Aorta (tissue), 5 donors: Measurements from ENCODE around the gene SLC7A8. TPM values are rescaled to one million over a fixed set of nuclear protein-coding genes. Genes with fewer than 3 reads are reported as not detected.

Experiments
- ATAC-seq: fragments of 200-7000 bp; cut with Tn5 transposase; one replicate; pipeline ENCODE4 v1.9.1; 2022; ENCODE audit warnings: moderate library complexity; ENCODE audit not compliant: low FRiP score
- DNase-seq, 2 donors: peaks; one replicate each; pipeline ENCODE4 v3.0.0-alpha.2; 2020
- H3K27ac ChIP-seq, 2 donors: one replicate each; pipeline ENCODE4 v1.5.1; 2013; ENCODE audit warnings: low read length in 2 of 2, mild to moderate bottlenecking in 2 of 2, moderate library complexity in 2 of 2, control low read depth in 1 of 2, inconsistent platforms in 1 of 2, low read depth in 1 of 2
- H3K27me3 ChIP-seq, 2 donors: one replicate each; pipeline ENCODE4 v1.6.1; 2013; ENCODE audit warnings: control low read depth in 1 of 2, low read length in 1 of 2, mild to moderate bottlenecking in 1 of 2, moderate library complexity in 1 of 2; ENCODE audit not compliant: insufficient read depth in 2 of 2, control insufficient read depth in 1 of 2
- H3K36me3 ChIP-seq, 2 donors: one replicate each; pipeline ENCODE4 v1.6.1; 2013; ENCODE audit warnings: control low read depth in 1 of 2, low read length in 1 of 2, mild to moderate bottlenecking in 1 of 2; ENCODE audit not compliant: insufficient read depth in 2 of 2, control insufficient read depth in 1 of 2
- H3K4me1 ChIP-seq, 2 donors: one replicate each; pipeline ENCODE4 v1.6.1; 2013; ENCODE audit warnings: low read length in 2 of 2, control low read depth in 1 of 2, mild to moderate bottlenecking in 1 of 2, moderate library complexity in 1 of 2; ENCODE audit not compliant: insufficient read depth in 2 of 2, control insufficient read depth in 1 of 2
- H3K4me3 ChIP-seq, 2 donors: one replicate each; pipeline ENCODE4 v1.5.1; 2013; ENCODE audit warnings: low read length in 2 of 2, control low read depth in 1 of 2, mild to moderate bottlenecking in 1 of 2
- H3K9me3 ChIP-seq: one replicate; pipeline ENCODE4 v1.6.1; 2013; ENCODE audit warnings: mild to moderate bottlenecking, low read length; ENCODE audit not compliant: control insufficient read depth
- WGBS, 2 donors: extraction: QIAGEN DNeasy Blood & Tissue Kit; methylation state at CpG; one replicate each; pipeline ENCODE4 v1.1.7; 2013; 5-methylcytosine and 5-hydroxymethylcytosine counted together
- intact Hi-C, 2 donors: fragments of 100-400 bp; cut with DNase I; formaldehyde crosslinking; loops; one replicate each; pipeline versions ENCODE4 v1.14.2 to v1.15.0; 2022
- polyA plus RNA-seq, 2 donors: library from polyadenylated mRNA; stranded (reverse); fragments of 200-250 nt; gene quantifications; one replicate each; pipeline ENCODE4 v1.2.3, GENCODE V29; 2013
- total RNA-seq, 2 donors: library from RNA; stranded (reverse); fragmentation: NEBNext Ultra II Directional; extraction: Animal tissue kit (Norgen Biotek cat#: 25700); gene quantifications; one replicate each; pipeline ENCODE4 v1.2.1, GENCODE V29; 2021
- donor health status: healthy with polysubstance abuse.
- donor health status: Bipolar disorder and iron deficiency.
- donor health status: DM: no; HTN: no; CAD: no.
- donor health status: DM: no; HTN: no; CAD: no.
- donor health status: DM: yes; HTN: yes; CAD: no.

SLC7A8 gene
- total and polyA plus RNA-seq, 4 donors: 8.9 to 31.4 (median 15.5) TPM

GRCh38 chr14:23158779-23159178 is 24.7 kb downstream of the SLC7A8 start:
- Histone ChIP-seq H3K4me1 (no peaks in the 10 kb centered on the region), H3K27me3 (no peaks in the 10 kb centered on the region), H3K9me3 (no peaks in the 10 kb centered on the region), H3K27ac (no peak overlapping the region), H3K36me3 (no peaks in the 10 kb centered on the region), H3K4me3 (no peak overlapping the region)
- intact Hi-C loops: no loop called here
- DNase-seq: no peak
- ATAC-seq: no peak
- WGBS, 2 donors: 90 to 94% methylated on average over 2 of the region's 2 CpGs

- no peaks in the 10 kb centered on the region for H3K27me3 ChIP-seq
- 5% methylated on average over 9 to 10 of the region's 10 CpGs for WGBS, 2 donors
- H3K36me3 ChIP-seq: no peaks in the 10 kb centered on the region
- DNase-seq (peak; percentile 88 to 92), ATAC-seq (peak; percentile 88)
- intact Hi-C loops: loop anchor here (2.0 kb wide), 3 partner anchors 26 to 30 kb away; partner anchors contain the start of gene SLC7A8 (in 1 of the 2)
- no peak overlapping the region for H3K4me3 ChIP-seq
- H3K9me3 ChIP-seq: no peaks in the 10 kb centered on the region
- peak overlapping the region; percentile 34 to 90 for H3K27ac ChIP-seq
- H3K4me1 ChIP-seq: peaks cover 0 to 6% of the 10 kb centered on the region in 2 donors
Measured at GRCh38 chr14:23154964-23155587, 28.4 kb downstream of the SLC7A8 start.

- H3K9me3 ChIP-seq: no peaks in the 10 kb centered on the region
- intact Hi-C loops: loop anchor here (2.0 kb wide), 3 partner anchors 27 to 29 kb away; partner anchors contain the start of gene SLC7A8 (in 1 of the 2)
- H3K4me1 ChIP-seq: peaks cover 0 to 6% of the 10 kb centered on the region in 2 donors
- no peaks in the 10 kb centered on the region for H3K36me3 ChIP-seq
- peak overlapping the region; percentile 65 to 87 for H3K27ac ChIP-seq
- 2 to 4% methylated on average over 28 of the region's 28 CpGs for WGBS, 2 donors
- H3K4me3 ChIP-seq: peak overlapping the region; percentile 0 to 1
- ATAC-seq (peak; percentile 95), DNase-seq (peak; percentile 95 to 96)
- no peaks in the 10 kb centered on the region for H3K27me3 ChIP-seq
Measured at GRCh38 chr14:23153851-23154796, 29.3 kb downstream of the SLC7A8 start.

GRCh38 chr14:23151342-23151741 is 32.1 kb downstream of the SLC7A8 start:
- Histone ChIP-seq H3K4me3 (no peak overlapping the region), H3K27me3 (no peaks in the 10 kb centered on the region), H3K27ac (no peak overlapping the region), H3K4me1 (peaks cover 0 to 6% of the 10 kb centered on the region in 2 donors), H3K36me3 (no peaks in the 10 kb centered on the region), H3K9me3 (no peaks in the 10 kb centered on the region)
- intact Hi-C loops: no loop called here
- WGBS, 2 donors: 91 to 92% methylated on average over 2 of the region's 2 CpGs
- ATAC-seq (no peak), DNase-seq (no peak)

GRCh38 chr14:23149745-23150144 is 33.7 kb downstream of the SLC7A8 start:
- Histone ChIP-seq H3K9me3 (no peaks in the 10 kb centered on the region), H3K4me1 (peaks cover 0 to 6% of the 10 kb centered on the region in 2 donors), H3K4me3 (no peak overlapping the region), H3K27me3 (no peaks in the 10 kb centered on the region), H3K27ac (no peak overlapping the region), H3K36me3 (no peaks in the 10 kb centered on the region)
- intact Hi-C loops: no loop called here
- DNase-seq: no peak
- no peak for ATAC-seq

- Histone ChIP-seq H3K36me3 (no peaks in the 10 kb centered on the region), H3K27ac (no peak overlapping the region), H3K4me3 (no peak overlapping the region), H3K9me3 (no peaks in the 10 kb centered on the region), H3K27me3 (no peaks in the 10 kb centered on the region), H3K4me1 (peaks cover 0 to 6% of the 10 kb centered on the region in 2 donors)
- ATAC-seq: no peak
- WGBS, 2 donors: 97 to 98% methylated on average over 5 of the region's 5 CpGs
- DNase-seq: no peak
- intact Hi-C loops: no loop called here
Measured at GRCh38 chr14:23148591-23149249, 34.7 kb downstream of the SLC7A8 start.

GRCh38 chr14:23147676-23148075 is 35.8 kb downstream of the SLC7A8 start:
- 24 to 28% methylated on average over 1 of the region's 1 CpG for WGBS, 2 donors
- Histone ChIP-seq H3K27ac (no peak overlapping the region), H3K4me1 (peaks cover 0 to 3% of the 10 kb centered on the region in 2 donors), H3K9me3 (no peaks in the 10 kb centered on the region), H3K27me3 (no peaks in the 10 kb centered on the region), H3K4me3 (no peak overlapping the region), H3K36me3 (no peaks in the 10 kb centered on the region)
- DNase-seq (no peak), ATAC-seq (no peak)
- intact Hi-C loops: no loop called here

GRCh38 chr14:23146980-23147379 is 36.5 kb downstream of the SLC7A8 start:
- Histone ChIP-seq H3K36me3 (no peaks in the 10 kb centered on the region), H3K27ac (no peak overlapping the region), H3K27me3 (no peaks in the 10 kb centered on the region), H3K9me3 (no peaks in the 10 kb centered on the region), H3K4me1 (no peaks in the 10 kb centered on the region), H3K4me3 (no peak overlapping the region)
- DNase-seq: no peak
- intact Hi-C loops: no loop called here
- WGBS, 2 donors: 94 to 96% methylated on average over 4 of the region's 4 CpGs
- no peak for ATAC-seq
